ENCODE results near the gene TST. TPM values are rescaled to one million over a fixed set of nuclear protein-coding genes. Genes with fewer than 3 reads are reported as not detected.

Gene TST
- total RNA-seq, 1 experiment from 2014 or later, result 16.2 TPM

- no peak for DNase-seq (ENCODE audit: unreplicated experiment)
- Mint-ChIP-seq H3K27ac (ENCODE audit: low read depth, unreplicated experiment) (no peak overlapping the region), H3K4me1 (ENCODE audit: insufficient read depth, unreplicated experiment) (peaks cover 10% of the 10 kb centered on the region), H3K4me3 (ENCODE audit: unreplicated experiment) (no peak overlapping the region), H3K36me3 (ENCODE audit: insufficient read depth, unreplicated experiment) (no peaks in the 10 kb centered on the region), H3K9me3 (ENCODE audit: unreplicated experiment) (no peaks in the 10 kb centered on the region), H3K27me3 (ENCODE audit: insufficient read depth, unreplicated experiment) (no peaks in the 10 kb centered on the region)
- no peak for TF ChIP-seq CTCF (IDR thresholded peaks at IDR 0.05; ENCODE audit: unreplicated experiment)
- ChIA-PET CTCF (interaction anchor here (0.7 to 7.5 kb wide), 16 partner anchors 14 to 1677 kb away, joined by 3 to 73 read pairs (median 6); partner anchors contain the start of gene TOM1), POLR2A (interaction anchor here (0.6 to 0.9 kb wide), 2 partner anchors 89 to 117 kb away, joined by 3 to 5 read pairs; no protein-coding TSS in a partner anchor)
- BruUV-seq (replicated peaks), result no TSS peak
- intact Hi-C loops (cut with micrococcal nuclease), result no loop called here
Observed at GRCh38 chr22:36976606-36977005, 42.6 kb downstream of the TST start.

DNA sequence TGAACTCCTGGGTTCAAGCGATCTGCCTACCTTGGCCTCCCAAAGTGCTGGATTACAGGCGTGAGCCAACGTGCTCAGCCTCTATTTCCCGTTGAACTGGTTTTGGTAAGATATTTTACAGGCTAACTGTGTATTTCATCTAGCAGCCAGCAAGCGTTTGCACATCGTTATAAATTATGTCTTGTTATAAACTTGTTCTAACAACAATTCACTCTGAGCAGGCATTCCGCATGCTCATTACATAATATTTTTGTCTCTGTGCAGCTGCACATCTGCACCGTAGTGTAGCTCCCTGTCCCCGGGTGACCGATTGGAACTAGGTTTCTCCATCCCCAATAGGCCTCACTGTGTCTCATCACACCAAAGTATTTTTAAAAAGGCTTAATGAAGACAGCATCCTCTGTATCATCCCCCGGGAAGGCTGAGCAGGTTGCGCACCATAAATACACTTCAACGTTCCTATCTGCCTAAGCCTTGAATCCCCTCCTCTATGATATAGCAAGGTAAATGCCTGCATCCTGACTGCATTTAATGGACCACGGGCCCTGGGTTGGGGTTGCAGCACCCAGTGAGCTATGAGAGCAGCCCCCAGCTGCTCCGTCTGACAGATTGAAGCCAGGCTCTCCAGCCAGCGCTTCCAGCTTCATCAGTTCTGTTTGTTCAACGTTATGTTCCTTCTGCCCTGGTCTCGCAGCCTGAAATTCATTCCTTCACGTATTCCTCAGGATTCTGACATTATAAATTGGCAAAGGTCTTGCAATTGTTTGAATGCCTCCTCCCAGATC lies 47.7 kb downstream of the TST start:
- intact Hi-C loops (cut with micrococcal nuclease), result no loop called here
- Mint-ChIP-seq H3K9me3 (ENCODE audit: unreplicated experiment) (no peaks in the 10 kb centered on the region), H3K27ac (ENCODE audit: low read depth, unreplicated experiment) (no peak overlapping the region), H3K4me3 (ENCODE audit: unreplicated experiment) (no peak overlapping the region), H3K4me1 (ENCODE audit: insufficient read depth, unreplicated experiment) (no peaks in the 10 kb centered on the region), H3K27me3 (ENCODE audit: insufficient read depth, unreplicated experiment) (peaks cover 11% of the 10 kb centered on the region), H3K36me3 (ENCODE audit: insufficient read depth, unreplicated experiment) (no peaks in the 10 kb centered on the region)
- ChIA-PET POLR2A (no interaction called here), CTCF (interaction anchor here (1.0 to 2.3 kb wide), 5 partner anchors 98 to 418 kb away, joined by 3 to 7 read pairs (median 4); no protein-coding TSS in a partner anchor)
- TF ChIP-seq CTCF (IDR thresholded peaks at IDR 0.05; ENCODE audit: unreplicated experiment), result no peak
- DNase-seq (ENCODE audit: unreplicated experiment), result no peak
- BruUV-seq (replicated peaks), result no TSS peak

GRCh38 chr22:36968249-36968964 lies 50.8 kb downstream of the TST start:
- Mint-ChIP-seq H3K36me3 (ENCODE audit: insufficient read depth, unreplicated experiment) (no peaks in the 10 kb centered on the region), H3K27ac (ENCODE audit: low read depth, unreplicated experiment) (no peak overlapping the region), H3K9me3 (ENCODE audit: unreplicated experiment) (no peaks in the 10 kb centered on the region), H3K4me1 (ENCODE audit: insufficient read depth, unreplicated experiment) (no peaks in the 10 kb centered on the region), H3K27me3 (ENCODE audit: insufficient read depth, unreplicated experiment) (peaks cover 16% of the 10 kb centered on the region), H3K4me3 (ENCODE audit: unreplicated experiment) (no peak overlapping the region)
- TF ChIP-seq CTCF (IDR thresholded peaks at IDR 0.05; ENCODE audit: unreplicated experiment), result no peak
- no TSS peak for BruUV-seq (replicated peaks)
- ChIA-PET POLR2A (no interaction called here), CTCF (interaction anchor here (0.7 to 1.4 kb wide), 4 partner anchors 9 to 179 kb away, joined by 3 to 5 read pairs (median 4); no protein-coding TSS in a partner anchor)
- DNase-seq (ENCODE audit: unreplicated experiment), result no peak
- intact Hi-C loops (cut with micrococcal nuclease), result no loop called here

DNA sequence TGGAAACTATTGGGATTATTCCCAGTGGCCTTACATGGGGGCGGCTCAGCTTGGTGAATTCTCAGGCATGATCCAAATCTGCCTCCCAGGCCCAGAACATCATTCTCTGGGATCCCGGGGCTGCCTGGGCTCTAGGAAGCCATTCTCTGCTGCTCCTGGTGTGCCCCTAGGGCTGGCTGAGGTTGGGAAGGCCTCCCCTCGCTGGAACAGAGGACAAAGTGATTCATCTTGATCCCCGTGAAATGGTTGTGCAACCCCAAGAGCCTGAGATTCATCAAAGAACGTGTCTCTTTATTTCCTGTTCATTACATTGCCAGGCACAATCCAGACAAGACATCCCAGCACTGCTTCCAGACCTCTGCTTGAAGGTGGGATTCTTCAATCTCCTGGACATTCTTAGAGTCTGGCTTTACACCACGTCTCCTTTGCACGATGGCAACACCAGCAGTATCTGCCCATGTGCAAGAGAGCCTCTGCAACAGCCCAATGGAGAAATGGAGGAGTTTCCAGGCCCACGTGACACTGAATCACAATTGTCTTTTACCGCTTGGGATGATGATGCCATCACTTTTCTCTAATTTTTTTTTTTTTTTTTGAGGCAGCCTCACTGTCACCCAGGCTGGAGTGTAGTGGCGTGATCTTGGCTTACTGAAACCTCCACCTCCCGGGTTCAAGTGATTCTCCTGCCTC lies 52.3 kb downstream of the TST start:
- peaks cover 30% of the 10 kb centered on the region for H3K27me3 Mint-ChIP-seq (ENCODE audit: insufficient read depth, unreplicated experiment)
- H3K36me3 Mint-ChIP-seq (ENCODE audit: insufficient read depth, unreplicated experiment), result no peaks in the 10 kb centered on the region
- CTCF ChIA-PET, result interaction anchor here (0.6 to 1.4 kb wide), 4 partner anchors 94 to 194 kb away, joined by 3 read pairs; no protein-coding TSS in a partner anchor
- H3K4me3 Mint-ChIP-seq (ENCODE audit: unreplicated experiment), result no peak overlapping the region
- H3K27ac Mint-ChIP-seq (ENCODE audit: low read depth, unreplicated experiment), result no peak overlapping the region
- no TSS peak for BruUV-seq (replicated peaks)
- intact Hi-C loops (cut with micrococcal nuclease), result no loop called here
- TF ChIP-seq CTCF (IDR thresholded peaks at IDR 0.05; ENCODE audit: unreplicated experiment), result no peak
- POLR2A ChIA-PET, result no interaction called here
- H3K9me3 Mint-ChIP-seq (ENCODE audit: unreplicated experiment), result no peaks in the 10 kb centered on the region
- H3K4me1 Mint-ChIP-seq (ENCODE audit: insufficient read depth, unreplicated experiment), result no peaks in the 10 kb centered on the region
- DNase-seq (ENCODE audit: unreplicated experiment), result peak; percentile 86

All from MCF 10A (cell line).